ENCODE results near the gene MARK3.

DNA sequence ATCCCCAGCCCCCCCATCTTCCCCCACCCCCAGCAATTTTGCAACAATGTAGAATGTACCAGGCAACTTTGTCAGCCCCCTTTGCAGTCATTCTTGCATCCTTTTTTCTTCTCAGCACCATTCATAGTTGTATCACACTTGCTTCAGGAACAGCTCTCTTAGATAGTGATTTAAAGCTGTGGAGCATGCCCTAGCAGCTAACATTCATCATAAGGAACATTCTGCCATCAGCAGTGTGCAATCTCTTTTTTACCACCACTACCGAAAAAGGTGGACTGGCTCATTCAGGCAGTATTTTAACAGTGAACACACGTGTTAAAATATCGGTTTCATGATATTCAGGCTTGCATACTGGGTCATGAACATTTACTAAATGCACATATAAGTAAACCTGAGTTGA is 45.1 kb downstream of the MARK3 start:
- no peak for TF ChIP-seq ESRRA (CRISPR knock-in tag; IDR thresholded peaks at IDR 0.05; ENCODE audit: low read depth)
- TF ChIP-seq, protein P1, sequence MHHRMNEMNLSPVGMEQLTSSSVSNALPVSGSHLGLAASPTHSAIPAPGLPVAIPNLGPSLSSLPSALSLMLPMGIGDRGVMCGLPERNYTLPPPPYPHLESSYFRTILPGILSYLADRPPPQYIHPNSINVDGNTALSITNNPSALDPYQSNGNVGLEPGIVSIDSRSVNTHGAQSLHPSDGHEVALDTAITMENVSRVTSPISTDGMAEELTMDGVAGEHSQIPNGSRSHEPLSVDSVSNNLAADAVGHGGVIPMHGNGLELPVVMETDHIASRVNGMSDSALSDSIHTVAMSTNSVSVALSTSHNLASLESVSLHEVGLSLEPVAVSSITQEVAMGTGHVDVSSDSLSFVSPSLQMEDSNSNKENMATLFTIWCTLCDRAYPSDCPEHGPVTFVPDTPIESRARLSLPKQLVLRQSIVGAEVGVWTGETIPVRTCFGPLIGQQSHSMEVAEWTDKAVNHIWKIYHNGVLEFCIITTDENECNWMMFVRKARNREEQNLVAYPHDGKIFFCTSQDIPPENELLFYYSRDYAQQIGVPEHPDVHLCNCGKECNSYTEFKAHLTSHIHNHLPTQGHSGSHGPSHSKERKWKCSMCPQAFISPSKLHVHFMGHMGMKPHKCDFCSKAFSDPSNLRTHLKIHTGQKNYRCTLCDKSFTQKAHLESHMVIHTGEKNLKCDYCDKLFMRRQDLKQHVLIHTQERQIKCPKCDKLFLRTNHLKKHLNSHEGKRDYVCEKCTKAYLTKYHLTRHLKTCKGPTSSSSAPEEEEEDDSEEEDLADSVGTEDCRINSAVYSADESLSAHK (CRISPR knock-in tag; IDR thresholded peaks at IDR 0.05; ENCODE audit: borderline replicate concordance), result no peak
- TF ChIP-seq, protein P2, sequence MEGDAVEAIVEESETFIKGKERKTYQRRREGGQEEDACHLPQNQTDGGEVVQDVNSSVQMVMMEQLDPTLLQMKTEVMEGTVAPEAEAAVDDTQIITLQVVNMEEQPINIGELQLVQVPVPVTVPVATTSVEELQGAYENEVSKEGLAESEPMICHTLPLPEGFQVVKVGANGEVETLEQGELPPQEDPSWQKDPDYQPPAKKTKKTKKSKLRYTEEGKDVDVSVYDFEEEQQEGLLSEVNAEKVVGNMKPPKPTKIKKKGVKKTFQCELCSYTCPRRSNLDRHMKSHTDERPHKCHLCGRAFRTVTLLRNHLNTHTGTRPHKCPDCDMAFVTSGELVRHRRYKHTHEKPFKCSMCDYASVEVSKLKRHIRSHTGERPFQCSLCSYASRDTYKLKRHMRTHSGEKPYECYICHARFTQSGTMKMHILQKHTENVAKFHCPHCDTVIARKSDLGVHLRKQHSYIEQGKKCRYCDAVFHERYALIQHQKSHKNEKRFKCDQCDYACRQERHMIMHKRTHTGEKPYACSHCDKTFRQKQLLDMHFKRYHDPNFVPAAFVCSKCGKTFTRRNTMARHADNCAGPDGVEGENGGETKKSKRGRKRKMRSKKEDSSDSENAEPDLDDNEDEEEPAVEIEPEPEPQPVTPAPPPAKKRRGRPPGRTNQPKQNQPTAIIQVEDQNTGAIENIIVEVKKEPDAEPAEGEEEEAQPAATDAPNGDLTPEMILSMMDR (CRISPR knock-in tag; IDR thresholded peaks at IDR 0.05), result no peak
- TF ChIP-seq, protein P3, sequence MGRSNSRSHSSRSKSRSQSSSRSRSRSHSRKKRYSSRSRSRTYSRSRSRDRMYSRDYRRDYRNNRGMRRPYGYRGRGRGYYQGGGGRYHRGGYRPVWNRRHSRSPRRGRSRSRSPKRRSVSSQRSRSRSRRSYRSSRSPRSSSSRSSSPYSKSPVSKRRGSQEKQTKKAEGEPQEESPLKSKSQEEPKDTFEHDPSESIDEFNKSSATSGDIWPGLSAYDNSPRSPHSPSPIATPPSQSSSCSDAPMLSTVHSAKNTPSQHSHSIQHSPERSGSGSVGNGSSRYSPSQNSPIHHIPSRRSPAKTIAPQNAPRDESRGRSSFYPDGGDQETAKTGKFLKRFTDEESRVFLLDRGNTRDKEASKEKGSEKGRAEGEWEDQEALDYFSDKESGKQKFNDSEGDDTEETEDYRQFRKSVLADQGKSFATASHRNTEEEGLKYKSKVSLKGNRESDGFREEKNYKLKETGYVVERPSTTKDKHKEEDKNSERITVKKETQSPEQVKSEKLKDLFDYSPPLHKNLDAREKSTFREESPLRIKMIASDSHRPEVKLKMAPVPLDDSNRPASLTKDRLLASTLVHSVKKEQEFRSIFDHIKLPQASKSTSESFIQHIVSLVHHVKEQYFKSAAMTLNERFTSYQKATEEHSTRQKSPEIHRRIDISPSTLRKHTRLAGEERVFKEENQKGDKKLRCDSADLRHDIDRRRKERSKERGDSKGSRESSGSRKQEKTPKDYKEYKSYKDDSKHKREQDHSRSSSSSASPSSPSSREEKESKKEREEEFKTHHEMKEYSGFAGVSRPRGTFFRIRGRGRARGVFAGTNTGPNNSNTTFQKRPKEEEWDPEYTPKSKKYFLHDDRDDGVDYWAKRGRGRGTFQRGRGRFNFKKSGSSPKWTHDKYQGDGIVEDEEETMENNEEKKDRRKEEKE (IDR thresholded peaks at IDR 0.05), result no peak
- no peak for TF ChIP-seq RAD21 (CRISPR knock-in tag; IDR thresholded peaks at IDR 0.05)
- no peak for TF ChIP-seq ZSCAN30 (CRISPR knock-in tag; IDR thresholded peaks at IDR 0.05)
- no peak for TF ChIP-seq HDAC6 (IDR thresholded peaks at IDR 0.05; ENCODE audit: low read depth, low read length)
- TF ChIP-seq NR3C1 (CRISPR knock-in tag; IDR thresholded peaks at IDR 0.05), result no peak
- no peak for TF ChIP-seq RNF2 (conservative IDR thresholded peaks at IDR 0.05; ENCODE audit: low read depth)
- TF ChIP-seq, protein P4, sequence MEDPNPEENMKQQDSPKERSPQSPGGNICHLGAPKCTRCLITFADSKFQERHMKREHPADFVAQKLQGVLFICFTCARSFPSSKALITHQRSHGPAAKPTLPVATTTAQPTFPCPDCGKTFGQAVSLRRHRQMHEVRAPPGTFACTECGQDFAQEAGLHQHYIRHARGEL (CRISPR knock-in tag; IDR thresholded peaks at IDR 0.05), result no peak
- TF ChIP-seq ZNF510 (CRISPR knock-in tag; IDR thresholded peaks at IDR 0.05; ENCODE audit: low read depth), result no peak
